Fibroblast of skin of back (primary cell): ENCODE measurements around the gene MIB2.
"Not testable (repeated sequence)": the region's sequence is repeated elsewhere in the genome, so short reads cannot be mapped to it uniquely, and the experiment has no call there.

Experiments used
- DNase-seq: peaks from one replicate; pipeline ENCODE4 v3.0.0-alpha.2; 2013

MIB2 gene

DNA sequence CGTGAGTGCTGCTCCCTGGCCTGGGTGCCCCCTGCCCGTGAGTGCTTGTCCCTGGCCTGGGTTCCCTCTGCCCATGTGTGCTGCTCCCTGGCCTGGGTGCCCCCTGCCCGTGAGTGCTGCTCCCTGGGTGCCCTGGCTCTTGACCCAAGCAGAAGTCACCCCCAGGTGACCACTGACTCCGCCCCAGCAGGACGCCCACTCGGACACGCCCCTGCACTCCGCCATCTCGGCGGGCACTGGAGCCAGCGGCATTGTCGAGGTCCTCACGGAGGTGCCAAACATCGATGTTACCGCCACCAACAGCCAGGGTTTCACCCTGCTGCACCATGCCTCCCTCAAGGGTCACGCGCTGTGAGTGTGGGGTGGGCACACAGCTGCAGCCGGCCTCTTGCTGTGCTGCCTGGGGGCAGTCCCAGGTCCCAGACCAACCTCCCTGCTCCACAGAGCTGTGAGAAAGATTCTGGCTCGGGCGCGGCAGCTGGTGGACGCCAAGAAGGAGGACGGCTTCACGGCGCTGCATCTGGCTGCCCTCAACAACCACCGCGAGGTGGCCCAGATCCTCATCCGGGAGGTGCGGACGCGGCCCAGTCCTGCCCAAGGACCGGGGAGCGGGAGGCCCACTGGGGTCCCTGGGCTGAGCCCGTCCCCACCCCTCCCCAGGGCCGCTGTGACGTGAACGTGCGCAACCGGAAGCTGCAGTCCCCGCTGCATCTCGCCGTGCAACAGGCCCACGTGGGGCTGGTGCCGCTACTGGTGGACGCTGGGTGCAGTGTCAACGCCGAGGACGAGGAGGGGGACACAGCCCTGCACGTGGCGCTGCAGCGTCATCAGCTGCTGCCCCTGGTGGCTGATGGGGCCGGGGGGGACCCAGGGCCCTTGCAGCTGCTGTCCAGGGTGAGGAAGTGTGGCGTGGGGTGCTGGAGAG is 12.8 kb downstream of the MIB2 start:
- no peak for DNase-seq

DNA sequence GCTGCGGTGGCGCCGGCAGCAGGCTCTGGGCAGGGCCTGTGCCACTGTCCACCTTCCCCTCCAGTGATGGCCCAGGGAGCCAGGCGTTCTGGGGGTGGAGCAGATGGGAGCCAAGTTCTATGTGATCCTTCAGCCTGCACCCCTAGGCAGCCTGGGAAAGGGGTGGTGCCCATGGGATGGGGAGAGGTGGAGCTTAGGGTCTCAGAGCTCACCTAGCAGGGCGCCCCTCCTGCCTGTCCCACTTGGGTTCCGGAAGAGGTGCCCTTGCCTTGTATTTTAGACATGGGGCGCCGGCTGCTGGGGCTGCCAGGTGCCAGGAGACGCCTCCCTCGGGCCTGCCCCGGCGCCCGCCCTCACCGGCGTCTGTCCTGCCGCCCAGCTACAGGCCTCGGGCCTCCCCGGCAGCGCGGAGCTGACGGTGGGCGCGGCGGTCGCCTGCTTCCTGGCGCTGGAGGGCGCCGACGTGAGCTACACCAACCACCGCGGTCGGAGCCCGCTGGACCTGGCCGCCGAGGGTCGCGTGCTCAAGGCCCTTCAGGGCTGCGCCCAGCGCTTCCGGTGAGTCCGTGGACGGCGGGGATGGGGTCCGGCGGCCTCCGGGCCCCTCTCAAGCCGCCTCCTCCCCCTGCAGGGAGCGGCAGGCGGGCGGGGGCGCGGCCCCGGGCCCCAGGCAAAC is 13.6 kb downstream of the MIB2 start:
- DNase-seq, result no peak

DNA sequence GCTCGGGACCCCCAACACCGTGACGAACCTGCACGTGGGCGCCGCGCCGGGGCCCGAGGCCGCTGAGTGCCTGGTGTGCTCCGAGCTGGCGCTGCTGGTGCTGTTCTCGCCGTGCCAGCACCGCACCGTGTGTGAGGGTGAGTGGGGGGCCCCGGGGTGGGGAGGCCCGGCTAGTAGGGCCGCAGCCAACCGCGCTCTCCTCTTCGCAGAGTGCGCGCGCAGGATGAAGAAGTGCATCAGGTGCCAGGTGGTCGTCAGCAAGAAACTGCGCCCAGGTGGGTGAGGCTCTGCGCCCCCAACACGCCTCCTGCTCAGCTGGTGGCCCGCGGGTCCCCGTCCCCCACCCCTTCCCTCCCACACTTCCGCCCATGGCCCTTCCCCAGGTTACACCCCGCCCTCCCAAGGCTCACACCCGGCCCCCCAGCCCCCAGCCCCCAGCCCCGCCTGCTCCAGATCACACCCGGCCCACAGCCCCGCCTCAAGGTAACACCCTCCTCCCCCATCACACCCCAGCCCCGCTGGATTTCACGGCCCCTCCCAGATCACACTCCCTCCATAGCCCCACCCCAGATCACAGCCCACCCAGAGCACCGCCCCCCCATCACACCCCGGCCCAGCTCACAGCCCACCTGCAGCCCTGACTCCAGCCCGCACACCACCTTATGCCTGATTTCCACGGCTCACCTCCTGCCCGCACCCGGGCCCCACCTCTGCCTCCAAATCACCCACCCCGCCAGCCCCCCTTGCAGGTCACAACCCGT is 14.3 kb downstream of the MIB2 start:
- DNase-seq, result no peak

DNA sequence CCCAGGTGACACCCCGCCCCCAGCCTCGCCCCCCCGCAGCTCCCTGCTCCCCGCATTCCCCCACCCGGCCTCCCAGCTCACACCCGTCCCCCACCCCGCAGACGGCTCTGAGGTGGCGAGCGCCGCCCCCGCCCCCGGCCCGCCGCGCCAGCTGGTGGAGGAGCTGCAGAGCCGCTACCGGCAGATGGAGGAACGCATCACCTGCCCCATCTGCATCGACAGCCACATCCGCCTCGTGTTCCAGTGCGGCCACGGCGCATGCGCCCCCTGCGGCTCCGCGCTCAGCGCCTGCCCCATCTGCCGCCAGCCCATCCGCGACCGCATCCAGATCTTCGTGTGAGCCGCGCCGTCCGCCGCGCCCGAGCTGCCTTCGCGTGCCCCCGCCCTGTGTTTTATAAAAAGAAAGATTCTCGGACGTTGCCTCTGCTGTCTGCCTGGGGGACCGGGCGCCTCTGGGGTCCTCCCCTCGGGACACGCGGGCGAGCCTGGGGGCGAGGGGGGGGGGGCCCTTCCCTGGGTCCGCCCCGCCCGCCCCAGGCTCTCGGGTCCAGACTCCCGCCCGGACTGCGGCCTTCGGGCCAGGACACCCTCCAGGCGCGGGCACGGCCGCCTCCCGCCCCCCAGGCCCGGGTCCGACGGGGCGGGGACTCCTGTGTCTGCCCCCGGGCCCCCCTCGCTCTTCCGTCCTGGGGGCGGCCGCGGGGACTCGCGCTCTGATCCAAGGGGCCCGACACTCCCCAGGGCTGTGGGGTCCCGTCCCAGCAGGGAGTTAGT is 15.1 kb downstream of the MIB2 start:
- peak; percentile 52 for DNase-seq

DNA sequence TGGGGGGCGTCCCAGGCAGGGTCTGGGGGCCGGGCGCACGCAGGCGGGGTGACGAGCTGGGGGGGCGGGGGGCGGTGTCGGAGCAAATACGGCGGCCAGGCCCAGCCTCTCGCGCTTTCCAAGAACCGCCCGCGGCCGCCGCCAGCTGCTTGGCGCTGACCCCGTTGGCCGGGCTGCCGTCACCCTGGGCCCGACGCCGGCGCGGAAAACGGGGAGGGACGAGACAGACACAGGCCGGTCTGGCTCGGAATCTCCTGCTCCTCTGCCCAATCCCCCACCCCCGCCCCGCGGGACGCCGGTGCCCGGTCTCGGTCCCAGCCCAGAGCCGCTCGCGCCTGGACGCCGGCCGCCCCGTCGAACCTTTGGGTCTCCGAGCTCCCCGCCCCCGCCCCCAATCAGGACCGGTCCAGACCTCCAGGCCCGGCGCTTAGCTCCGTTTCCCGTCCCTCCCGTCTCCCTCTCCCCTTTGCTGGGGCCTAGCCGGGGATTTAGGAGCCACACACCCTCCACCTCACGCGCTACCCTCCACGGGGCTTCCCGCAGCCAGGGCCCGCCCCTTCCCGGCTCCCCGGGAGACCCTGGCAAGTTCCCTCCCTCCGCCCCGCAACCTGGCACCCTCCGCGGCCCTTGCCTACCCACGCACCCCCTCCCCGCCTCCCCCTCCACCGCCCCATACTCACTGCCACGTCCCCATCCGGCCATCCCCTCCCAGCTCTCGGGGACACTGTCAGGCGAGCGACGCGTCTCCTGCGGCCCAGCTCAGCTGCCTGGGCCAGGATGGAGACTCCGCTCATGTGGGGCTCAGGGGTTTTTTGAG is 15.9 kb downstream of the MIB2 start:
- DNase-seq, result no peak

DNA sequence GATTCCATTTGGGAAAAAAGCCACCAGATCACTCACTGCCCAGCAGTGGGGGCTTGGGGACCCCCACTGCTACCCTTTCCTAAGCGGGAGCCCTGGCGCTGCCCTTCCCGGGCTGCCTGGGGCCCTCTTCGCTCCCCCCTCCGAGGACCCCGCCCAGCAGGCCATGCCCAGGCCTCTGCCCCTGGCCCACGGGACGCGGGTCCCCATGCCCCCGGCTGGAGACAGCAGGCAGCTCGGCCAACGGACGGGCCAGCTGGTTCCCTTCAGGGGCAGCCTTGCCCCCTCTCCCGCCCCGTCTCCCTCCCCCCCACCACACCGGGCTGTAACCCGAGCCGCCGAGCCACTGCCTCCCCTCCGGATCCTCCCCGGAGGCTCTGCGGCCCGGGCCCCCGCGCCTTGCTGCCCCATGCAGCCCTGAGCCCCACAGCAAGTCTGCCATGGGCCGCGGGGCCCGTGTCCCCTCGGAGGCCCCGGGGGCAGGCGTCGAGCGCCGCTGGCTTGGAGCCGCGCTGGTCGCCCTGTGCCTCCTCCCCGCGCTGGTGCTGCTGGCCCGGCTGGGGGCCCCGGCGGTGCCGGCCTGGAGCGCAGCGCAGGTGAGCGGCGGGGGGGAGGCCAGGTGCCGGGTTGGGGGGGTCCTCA is 16.6 kb downstream of the MIB2 start, which contains the start of gene MMP23B:
TSS of gene MMP23B (plus strand) at position 392 of the 639 bp plus-strand sequence. CDS start at position 438, 46 bp downstream.
- no peak for DNase-seq

DNA sequence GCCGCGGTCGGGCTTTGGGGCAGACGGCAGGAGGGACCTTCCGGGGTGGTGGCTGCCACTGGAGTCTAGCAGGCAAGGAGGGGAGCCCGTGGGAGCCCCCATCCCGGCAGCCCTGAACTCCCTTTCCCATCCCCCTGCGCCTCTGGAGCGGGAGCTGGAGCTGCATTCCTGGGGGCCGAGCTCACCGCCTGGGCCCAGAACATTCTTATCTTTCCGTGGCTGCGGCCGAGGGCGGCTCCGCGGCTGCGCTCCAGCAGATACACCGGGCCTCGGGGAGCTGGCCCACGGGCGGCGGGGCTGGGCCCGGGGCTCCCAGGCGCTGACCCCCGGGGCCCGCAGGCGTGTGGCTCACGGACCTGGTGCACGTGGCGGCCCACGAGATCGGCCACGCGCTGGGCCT is 18.1 kb downstream of the MIB2 start:
- not testable (repeated sequence) for DNase-seq

DNA sequence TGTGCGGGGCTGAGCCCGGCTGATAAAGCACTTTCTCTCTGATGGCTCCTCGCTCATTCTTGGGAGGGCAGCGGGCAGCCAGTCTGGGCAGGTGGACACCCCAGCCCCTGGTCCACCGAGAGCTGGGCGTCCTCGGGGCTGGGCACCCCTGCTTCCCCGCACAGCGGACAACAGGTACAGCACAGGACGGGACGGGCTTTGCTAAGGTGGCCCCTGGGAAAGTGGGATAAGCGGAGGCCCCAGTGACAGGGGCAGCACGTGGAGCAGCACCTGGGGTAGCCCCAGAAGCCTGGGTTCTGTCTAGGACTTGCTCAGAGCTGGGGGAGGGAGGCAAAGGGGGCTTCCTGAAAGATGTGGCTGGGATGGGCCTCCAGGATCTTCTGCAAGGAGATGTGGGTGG is 19.3 kb downstream of the MIB2 start:
- DNase-seq, result not testable (repeated sequence)

DNA sequence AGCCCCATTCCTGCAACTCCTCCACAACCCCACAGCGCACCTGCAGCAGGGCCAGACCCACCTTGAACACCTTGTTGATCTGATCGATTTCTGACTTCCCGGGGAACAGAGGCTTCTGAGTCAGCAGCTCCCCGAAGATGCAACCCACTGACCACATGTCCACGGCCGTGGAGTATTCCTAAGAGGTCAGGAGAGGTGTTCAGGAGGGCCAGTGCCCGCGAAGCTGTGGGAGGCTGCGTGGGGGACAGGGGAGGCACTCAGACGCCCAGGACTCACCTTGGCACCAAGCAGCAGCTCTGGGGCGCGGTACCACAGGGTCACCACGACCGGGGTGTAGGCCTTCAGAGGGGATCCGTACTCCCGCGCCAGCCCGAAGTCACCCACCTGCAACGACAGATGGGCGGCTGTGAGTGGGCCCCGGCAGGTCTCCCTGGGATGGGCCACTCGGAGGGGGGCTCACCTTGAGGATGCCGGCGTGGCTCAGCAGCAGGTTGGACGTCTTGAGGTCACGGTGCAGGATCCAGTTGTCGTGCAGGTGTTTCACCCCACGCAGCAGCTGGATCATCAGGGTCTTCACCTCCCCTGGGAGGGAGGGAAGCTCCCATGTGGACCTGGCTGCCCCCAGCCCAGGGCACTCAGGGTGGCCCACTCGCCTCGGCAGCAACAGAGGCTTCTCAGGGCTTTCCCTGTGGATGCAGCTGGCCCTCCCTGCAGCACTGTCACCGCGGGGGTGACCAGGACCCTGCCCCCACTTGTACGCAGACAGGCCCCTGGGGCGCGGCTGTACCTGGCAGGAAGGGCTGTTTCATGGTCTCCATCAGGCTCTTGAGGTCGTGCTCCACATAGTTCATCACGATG is 21.6 kb downstream of the MIB2 start:
- DNase-seq, result not testable (repeated sequence)

DNA sequence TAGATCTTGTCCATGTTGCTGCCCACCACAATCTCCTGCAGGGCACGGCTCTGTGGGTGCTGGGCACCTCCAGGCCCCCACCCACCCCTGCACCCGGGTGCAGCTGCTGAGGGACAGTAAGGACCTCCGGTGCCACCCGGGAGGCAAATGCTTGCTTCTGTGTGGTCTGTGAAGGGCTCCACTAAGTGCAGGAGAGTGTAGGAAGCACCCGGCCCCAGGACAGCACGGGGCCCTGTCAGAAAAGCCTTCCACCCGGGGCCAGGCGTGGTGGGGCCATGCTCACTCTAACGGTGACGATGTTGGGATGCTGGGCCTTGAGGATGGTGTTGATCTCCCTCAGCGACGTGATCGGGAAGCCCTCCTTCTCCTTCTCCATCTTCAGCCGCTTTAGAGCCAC is 22.2 kb downstream of the MIB2 start:
- DNase-seq, result not testable (repeated sequence)

DNA sequence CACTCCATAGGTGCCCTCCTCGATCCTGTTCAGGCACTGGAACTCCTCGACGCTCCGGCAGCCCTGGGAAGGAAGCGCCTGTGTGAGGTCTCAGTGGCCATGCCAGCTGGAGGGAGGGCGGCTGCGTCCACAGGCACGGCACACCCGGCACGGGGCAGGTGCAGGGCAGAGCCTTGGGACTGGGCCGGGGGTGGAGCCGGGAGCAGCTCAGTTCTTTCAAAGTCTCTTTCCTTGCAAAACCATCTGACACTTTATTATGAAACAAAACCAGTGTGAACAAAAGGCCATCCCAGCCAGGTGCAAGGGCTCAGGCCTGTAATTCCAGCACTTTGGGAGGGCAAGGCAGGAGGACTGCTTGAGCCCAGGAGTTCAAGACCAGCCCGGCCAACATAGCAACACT is 23.2 kb downstream of the MIB2 start:
- DNase-seq, result not testable (repeated sequence)

DNA sequence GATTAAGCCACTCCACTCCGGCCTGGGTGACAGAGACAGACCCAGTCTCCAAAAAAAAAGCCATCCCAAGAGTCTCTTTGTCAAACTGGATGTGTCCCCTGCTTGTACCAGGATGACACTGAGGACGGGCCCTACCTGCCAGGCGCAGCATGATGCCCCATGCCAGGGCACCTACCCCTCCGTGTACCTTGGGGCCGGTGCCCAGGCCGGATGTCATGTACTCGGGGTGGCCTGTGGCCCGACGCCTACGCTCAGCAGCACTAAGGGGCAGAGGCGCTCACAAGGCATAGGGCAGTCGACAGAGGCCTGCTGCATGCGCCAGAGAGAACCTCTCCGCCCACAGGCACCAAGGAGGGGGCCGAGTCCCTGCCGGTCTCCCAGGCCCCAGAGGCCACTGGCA is 24.1 kb downstream of the MIB2 start:
- DNase-seq, result not testable (repeated sequence)

DNA sequence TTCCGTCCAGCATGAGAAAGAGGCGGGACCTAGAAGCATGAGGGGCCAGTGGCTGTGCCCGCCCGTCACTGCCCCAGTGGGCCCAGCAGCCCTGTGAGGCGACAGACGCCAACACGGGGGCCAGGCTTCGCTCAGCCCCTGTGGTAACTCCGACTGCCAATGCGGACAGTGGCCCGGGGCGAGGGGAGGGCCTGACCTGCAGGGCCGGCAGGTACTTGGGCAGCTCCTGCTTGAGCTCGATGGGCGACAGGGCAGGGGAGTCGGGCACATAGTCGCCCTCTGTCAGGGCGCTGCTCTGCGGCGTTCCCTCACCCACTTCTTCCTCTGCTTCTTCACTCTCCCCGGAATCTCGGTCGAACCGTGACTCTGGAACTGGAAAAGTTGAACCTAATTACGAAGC is 24.8 kb downstream of the MIB2 start:
- not testable (repeated sequence) for DNase-seq

DNA sequence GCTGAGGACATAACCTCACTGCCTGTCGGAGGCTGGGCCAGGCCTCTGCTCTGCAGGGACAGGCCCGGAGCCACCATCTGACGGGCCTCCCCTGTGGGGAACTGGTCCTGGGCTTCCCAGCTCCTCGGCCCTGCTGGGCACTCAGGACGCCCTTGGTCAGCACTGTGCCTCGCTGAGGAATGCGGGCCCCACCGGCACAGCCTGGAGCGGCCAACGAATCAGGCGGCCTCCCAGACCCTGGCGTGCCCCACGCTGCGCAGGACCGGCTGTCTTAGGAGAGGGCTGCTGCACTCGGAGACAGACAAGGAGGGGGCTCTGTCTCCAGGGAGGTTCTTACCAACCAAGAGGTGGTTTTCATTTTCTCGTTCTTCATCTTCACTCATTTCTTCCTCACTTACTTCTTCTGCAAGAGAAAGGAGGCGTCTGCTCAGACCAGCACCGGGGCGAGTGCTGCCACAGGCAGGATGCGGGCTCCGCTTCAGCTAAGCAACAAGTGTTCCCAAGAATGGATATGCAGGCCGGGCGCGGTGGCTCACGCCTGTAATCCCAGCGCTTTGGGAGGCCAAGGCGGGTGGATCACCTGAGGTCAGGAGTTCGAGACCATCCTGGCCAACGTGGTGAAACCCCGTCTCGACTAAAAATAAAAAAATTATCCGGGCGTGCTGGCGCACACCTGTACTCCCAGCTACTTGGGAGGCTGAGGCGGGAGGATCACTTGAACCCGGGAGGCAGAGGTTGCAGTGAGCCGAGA is 25.6 kb downstream of the MIB2 start:
- not testable (repeated sequence) for DNase-seq

DNA sequence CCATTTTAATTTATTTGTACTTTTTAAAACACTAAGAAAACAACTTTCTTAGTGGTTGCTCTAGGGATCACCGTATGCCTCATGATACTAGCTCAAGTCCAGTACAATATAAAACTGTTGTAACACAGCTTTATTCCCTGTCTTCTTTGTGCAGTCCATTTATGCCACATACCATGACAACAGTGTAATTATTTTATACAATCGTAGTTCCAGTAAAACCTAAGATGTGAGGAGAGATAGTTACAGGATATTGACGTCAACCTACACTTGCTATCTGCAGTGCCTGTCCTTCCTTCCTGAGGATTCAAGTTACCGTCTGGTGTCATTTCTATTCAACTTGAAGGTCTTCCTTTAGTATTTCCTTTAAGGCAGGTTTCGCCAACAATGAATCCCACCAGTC is 31.0 kb downstream of the MIB2 start:
- DNase-seq, result not testable (repeated sequence)

DNA sequence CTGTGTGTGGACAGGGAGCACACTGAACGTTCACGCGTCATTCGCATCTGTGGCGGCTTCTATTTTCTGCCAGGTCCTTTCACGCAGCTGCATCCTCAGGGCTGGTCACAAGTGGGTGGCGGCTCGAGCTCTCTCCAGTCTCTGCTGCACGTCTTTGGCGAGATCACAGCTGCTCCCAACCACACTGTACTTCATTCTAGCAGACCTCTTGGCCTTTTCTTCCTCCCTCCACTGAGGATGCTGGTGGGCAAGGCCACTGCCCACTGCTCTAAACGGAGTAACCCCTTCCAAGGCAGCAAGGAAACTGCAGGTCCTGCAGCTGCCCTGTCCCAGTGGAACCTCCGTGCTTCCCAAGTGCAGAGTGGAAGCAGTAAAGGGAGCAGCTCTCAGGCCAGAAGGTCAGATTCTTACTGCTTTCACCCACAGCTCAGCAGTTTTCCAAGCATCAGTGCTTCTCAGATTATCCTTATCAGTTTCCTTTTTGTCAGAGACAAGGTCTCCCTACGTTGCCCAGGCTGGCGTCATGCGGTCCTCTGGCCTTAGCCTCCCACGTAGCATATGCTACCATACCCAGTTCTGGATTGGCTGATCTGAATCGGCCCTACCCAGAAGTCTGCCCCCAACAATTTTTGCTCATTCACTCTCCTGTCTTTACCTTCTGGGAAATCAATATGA is 32.4 kb downstream of the MIB2 start:
- not testable (repeated sequence) for DNase-seq

DNA sequence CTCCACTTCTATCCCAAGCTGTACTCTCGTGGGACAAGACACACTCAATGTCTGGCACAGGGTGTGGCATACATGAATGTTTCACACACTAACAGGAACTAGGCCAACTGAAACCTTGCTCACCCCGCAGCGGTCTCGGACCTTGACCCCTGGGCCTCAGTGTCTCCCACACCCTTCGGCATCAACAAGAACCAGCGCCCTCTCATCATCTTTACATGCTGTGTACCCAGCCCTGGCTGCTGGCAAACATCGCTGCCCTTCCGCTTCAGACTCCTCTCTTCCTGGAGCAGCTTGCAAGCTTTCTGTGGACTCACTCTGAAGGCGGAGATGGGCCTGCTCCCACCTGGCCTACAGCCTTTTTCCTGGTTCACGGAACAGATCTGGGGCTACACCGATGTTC is 33.0 kb downstream of the MIB2 start:
- not testable (repeated sequence) for DNase-seq
